DOHH2 (cell line): Measurements from ENCODE around the gene MBD6.
"Not testable (repeated sequence)": the region's sequence is repeated elsewhere in the genome, so short reads cannot be mapped to it uniquely, and the experiment has no call there.

Source experiments
- H3F3A ChIP-seq: fragments of 200-600 bp; sonication (generic), shearing (Covaris generic); 2 replicates; pipeline ENCODE4 v1.6.0; 2016; ENCODE audit warnings: antibody characterized with exemption, mild to moderate bottlenecking; ENCODE audit not compliant: control insufficient read depth, insufficient read depth
- H3K27ac ChIP-seq: fragments of 200-600 bp; sonication (generic); 2 replicates; pipeline ENCODE4 v1.5.1; 2014; ENCODE audit warnings: low read depth, mild to moderate bottlenecking, low read length, moderate library complexity
- H3K27me3 ChIP-seq: fragments of 200-600 bp; sonication (generic); 2 replicates; pipeline ENCODE4 v1.6.1; 2014; ENCODE audit warnings: mild to moderate bottlenecking, low read length, mixed read lengths; ENCODE audit not compliant: control insufficient read depth
- H3K36me3 ChIP-seq: fragments of 200-600 bp; sonication (generic); 2 replicates; pipeline ENCODE4 v1.6.1; 2014; ENCODE audit warnings: mild to moderate bottlenecking, low read length, moderate library complexity, mixed read lengths; ENCODE audit not compliant: control insufficient read depth
- H3K4me1 ChIP-seq: fragments of 200-600 bp; sonication (generic); 2 replicates; pipeline ENCODE4 v1.6.1; 2014; ENCODE audit warnings: mild to moderate bottlenecking, low read length, mixed read lengths; ENCODE audit not compliant: control insufficient read depth
- H3K4me2 ChIP-seq: fragments of 200-600 bp; sonication (generic); 2 replicates; pipeline ENCODE4 v1.6.0; 2014; ENCODE audit warnings: mild to moderate bottlenecking, low read length, moderate library complexity
- H3K4me3 ChIP-seq: fragments of 200-600 bp; sonication (generic); 2 replicates; pipeline ENCODE4 v1.5.1; 2014; ENCODE audit warnings: mild to moderate bottlenecking, low read length, mixed read lengths
- H3K79me2 ChIP-seq: fragments of 200-600 bp; sonication (generic); 2 replicates; pipeline ENCODE4 v1.6.1; 2014; ENCODE audit warnings: mild to moderate bottlenecking, low read length, mixed read lengths; ENCODE audit not compliant: control insufficient read depth
- H3K9me2 ChIP-seq: fragments of 200-600 bp; sonication (generic); replicated peaks from 2 replicates; pipeline ENCODE4 v1.6.1; 2014; ENCODE audit warnings: mild to moderate bottlenecking, low read length, mixed read lengths; ENCODE audit not compliant: control insufficient read depth
- H3K9me3 ChIP-seq: fragments of 200-600 bp; sonication (generic); 2 replicates; pipeline ENCODE4 v1.6.1; 2014; ENCODE audit warnings: antibody characterized with exemption, low read length, mixed read lengths; ENCODE audit not compliant: control insufficient read depth, insufficient read depth
- H4K20me1 ChIP-seq: fragments of 200-600 bp; sonication (generic); 2 replicates; pipeline ENCODE4 v1.6.0; 2014; ENCODE audit warnings: low read depth, mild to moderate bottlenecking, antibody characterized with exemption, low read length, moderate library complexity; ENCODE audit not compliant: control insufficient read depth, insufficient read depth
- CTCF ChIP-seq: fragments of 200-600 bp; sonication (generic); IDR thresholded peaks from one replicate; pipeline ENCODE4 v1.5.1; 2014; ENCODE audit warnings: antibody characterized with exemption, mild to moderate bottlenecking, low read depth, low read length; ENCODE audit not compliant: poor library complexity, severe bottlenecking
- EZH2phosphoT487 ChIP-seq: fragments of 200-600 bp; sonication (generic); IDR thresholded peaks from 2 replicates; pipeline ENCODE4 v1.6.1; 2017; ENCODE audit warnings: borderline replicate concordance, mild to moderate bottlenecking, antibody characterized with exemption, low read length, moderate library complexity, mixed read lengths

Gene MBD6

GRCh38 chr12:57511588-57512325 is 10.9 kb upstream of the MBD6 start:
- Histone ChIP-seq H3K79me2 (peaks cover under 1% of the 10 kb centered on the region), H3K27me3 (no peaks in the 10 kb centered on the region), H3K4me3 (no peak overlapping the region), H3K27ac (no peak overlapping the region), H3K4me1 (no peaks in the 10 kb centered on the region), H4K20me1 (no peaks in the 10 kb centered on the region), H3K36me3 (peaks cover 69% of the 10 kb centered on the region), H3K9me3 (no peaks in the 10 kb centered on the region), H3F3A (peaks cover 33% of the 10 kb centered on the region), H3K9me2 (no peaks in the 10 kb centered on the region), H3K4me2 (no peak overlapping the region)
- TF ChIP-seq CTCF (no peak), EZH2phosphoT487 (no peak)

GRCh38 chr12:57512665-57513064 is 10.0 kb upstream of the MBD6 start:
- no peaks in the 10 kb centered on the region for H4K20me1 ChIP-seq
- peaks cover 40% of the 10 kb centered on the region for H3F3A ChIP-seq

GRCh38 chr12:57513266-57513665 is 9.4 kb upstream of the MBD6 start:
- no peaks in the 10 kb centered on the region for H3K9me3 ChIP-seq
- peaks cover 16% of the 10 kb centered on the region for H3K79me2 ChIP-seq
- H3K4me2 ChIP-seq, result no peak overlapping the region
- H3K4me3 ChIP-seq, result no peak overlapping the region
- no peaks in the 10 kb centered on the region for H3K27me3 ChIP-seq
- H3K27ac ChIP-seq, result no peak overlapping the region
- H3K36me3 ChIP-seq, result peaks cover 84% of the 10 kb centered on the region
- H4K20me1 ChIP-seq, result no peaks in the 10 kb centered on the region
- peaks cover 41% of the 10 kb centered on the region for H3F3A ChIP-seq
- peaks cover 12% of the 10 kb centered on the region for H3K4me1 ChIP-seq
- TF ChIP-seq CTCF (no peak), EZH2phosphoT487 (no peak)
- H3K9me2 ChIP-seq, result no peaks in the 10 kb centered on the region

More at GRCh38 chr12:57512665-57513064, 10.0 kb upstream of the MBD6 start:
- H3K27ac ChIP-seq, result no peak overlapping the region
- H3K4me3 ChIP-seq, result no peak overlapping the region
- TF ChIP-seq EZH2phosphoT487 (no peak), CTCF (no peak)
- H3K79me2 ChIP-seq, result peaks cover 10% of the 10 kb centered on the region
- H3K36me3 ChIP-seq, result peaks cover 78% of the 10 kb centered on the region
- no peaks in the 10 kb centered on the region for H3K9me3 ChIP-seq
- no peaks in the 10 kb centered on the region for H3K27me3 ChIP-seq
- peaks cover 6% of the 10 kb centered on the region; the same call in 1 of the 2 replicates for H3K4me1 ChIP-seq
- H3K9me2 ChIP-seq, result no peaks in the 10 kb centered on the region
- no peak overlapping the region for H3K4me2 ChIP-seq

- peaks cover 20% of the 10 kb centered on the region for H3K79me2 ChIP-seq
- not testable (repeated sequence) for H3K4me3 ChIP-seq, H3K9me3 ChIP-seq, H4K20me1 ChIP-seq, H3K27ac ChIP-seq, H3K9me2 ChIP-seq, H3K27me3 ChIP-seq, H3K4me2 ChIP-seq
- peaks cover 16% of the 10 kb centered on the region for H3K4me1 ChIP-seq
- H3K36me3 ChIP-seq, result peaks cover 88% of the 10 kb centered on the region
- H3F3A ChIP-seq, result peaks cover 43% of the 10 kb centered on the region
These were observed 8.9 kb upstream of the MBD6 start for GRCh38 chr12:57513677-57514076.

- not testable (repeated sequence) for H3K27me3 ChIP-seq, H4K20me1 ChIP-seq, H3K4me2 ChIP-seq, H3K9me3 ChIP-seq, H3K4me3 ChIP-seq, H3K27ac ChIP-seq, H3K9me2 ChIP-seq
- Histone ChIP-seq H3K36me3 (peaks cover 88% of the 10 kb centered on the region), H3K4me1 (peaks cover 21% of the 10 kb centered on the region), H3F3A (peaks cover 43% of the 10 kb centered on the region), H3K79me2 (peaks cover 26% of the 10 kb centered on the region)
These were observed 8.4 kb upstream of the MBD6 start for GRCh38 chr12:57514246-57514645.
